Liver (tissue), 9 donors: ENCODE results near the gene CD300C. TPM values are rescaled to one million over a fixed set of nuclear protein-coding genes. Genes with fewer than 3 reads are reported as not detected.

Experiments
- DNase-seq: peaks from one replicate; pipeline ENCODE4 v3.0.0-alpha.2; 2017; ENCODE audit warnings: low spot score
- H3K27ac ChIP-seq, 2 donors: one replicate each; pipeline ENCODE4 v1.7.0; 2013; ENCODE audit warnings: inconsistent platforms in 2 of 2, low read length in 2 of 2, control low read depth in 1 of 2, low read depth in 1 of 2, mild to moderate bottlenecking in 1 of 2
- H3K27me3 ChIP-seq, 4 donors: one replicate each; pipeline versions ENCODE4 v1.6.1 to v1.7.0; 2013; ENCODE audit warnings: low read length in 3 of 4, inconsistent platforms in 1 of 4, mild to moderate bottlenecking in 1 of 4, moderate library complexity in 1 of 4; ENCODE audit not compliant: control insufficient read depth in 4 of 4, insufficient read depth in 4 of 4
- H3K36me3 ChIP-seq, 4 donors: one replicate each; pipeline versions ENCODE4 v1.6.1 to v1.7.0; 2013; ENCODE audit warnings: low read length in 3 of 4, mild to moderate bottlenecking in 3 of 4, low read depth in 1 of 4, moderate library complexity in 1 of 4; ENCODE audit not compliant: control insufficient read depth in 4 of 4, insufficient read depth in 3 of 4
- H3K4me1 ChIP-seq, 4 donors: one replicate each; pipeline versions ENCODE4 v1.6.1 to v1.7.0; 2013; ENCODE audit warnings: low read length in 3 of 4, mild to moderate bottlenecking in 3 of 4, moderate library complexity in 1 of 4; ENCODE audit not compliant: control insufficient read depth in 4 of 4, insufficient read depth in 4 of 4
- H3K4me3 ChIP-seq, 3 donors: one replicate each; pipeline versions ENCODE4 v1.6.1 to v1.7.0; 2013; ENCODE audit warnings: low read length in 3 of 3, control low read depth in 1 of 3, low read depth in 1 of 3, mild to moderate bottlenecking in 1 of 3
- H3K9ac ChIP-seq, 2 donors: one replicate each; pipeline ENCODE4 v1.7.0; 2013; ENCODE audit warnings: low read length in 2 of 2, mild to moderate bottlenecking in 2 of 2, moderate library complexity in 2 of 2, control low read depth in 1 of 2, low read depth in 1 of 2
- H3K9me3 ChIP-seq, 4 donors: one replicate each; pipeline versions ENCODE4 v1.6.1 to v1.7.0; 2013; ENCODE audit warnings: low read length in 3 of 4; ENCODE audit not compliant: control insufficient read depth in 4 of 4
- EGR1 ChIP-seq, 2 donors: IDR thresholded peaks; 2 replicates each; pipeline ENCODE4 v1.6.1; 2016 to 2018; ENCODE audit warnings: antibody characterized with exemption in 2 of 2, low read depth in 2 of 2
- FOXA2 ChIP-seq: IDR thresholded peaks from 2 replicates; pipeline ENCODE4 v1.6.1; 2016; ENCODE audit warnings: antibody characterized with exemption
- GABPA ChIP-seq, 2 donors: IDR thresholded peaks in 1 of 2; conservative IDR thresholded peaks in 1 of 2; 2 replicates each; pipeline ENCODE4 v1.6.1; 2016; ENCODE audit warnings: antibody characterized with exemption in 2 of 2, mild to moderate bottlenecking in 1 of 2, moderate library complexity in 1 of 2
- HNF4G ChIP-seq: IDR thresholded peaks from 2 replicates; pipeline ENCODE4 v1.6.1; 2016; ENCODE audit warnings: antibody characterized with exemption
- JUND ChIP-seq, 2 donors: IDR thresholded peaks; 2 replicates each; pipeline ENCODE4 v1.6.1; 2016; ENCODE audit warnings: antibody characterized with exemption in 2 of 2
- MAX ChIP-seq: IDR thresholded peaks from 2 replicates; pipeline ENCODE4 v1.6.1; 2016; ENCODE audit warnings: antibody characterized with exemption
- NR2F2 ChIP-seq: IDR thresholded peaks from 2 replicates; pipeline ENCODE4 v1.6.1; 2016; ENCODE audit warnings: antibody characterized with exemption
- RAD21 ChIP-seq, 2 donors: IDR thresholded peaks; 2 replicates each; pipeline ENCODE4 v1.6.1; 2016; ENCODE audit warnings: antibody characterized with exemption in 2 of 2, mild to moderate bottlenecking in 2 of 2
- REST ChIP-seq: IDR thresholded peaks from 2 replicates; pipeline ENCODE4 v1.6.1; 2016; ENCODE audit warnings: antibody characterized with exemption, mild to moderate bottlenecking
- RXRA ChIP-seq, 2 donors: IDR thresholded peaks; 2 replicates each; pipeline ENCODE4 v1.6.1; 2017 to 2018; ENCODE audit warnings: antibody characterized with exemption in 2 of 2, mild to moderate bottlenecking in 1 of 2
- SP1 ChIP-seq: IDR thresholded peaks from 2 replicates; pipeline ENCODE4 v1.6.1; 2018; ENCODE audit warnings: antibody characterized with exemption, mild to moderate bottlenecking
- TAF1 ChIP-seq: conservative IDR thresholded peaks from 2 replicates; pipeline ENCODE4 v1.6.1; 2016; ENCODE audit warnings: antibody characterized with exemption, mild to moderate bottlenecking
- WGBS: extraction: QIAGEN DNeasy Blood & Tissue Kit; methylation state at CpG from one replicate; pipeline ENCODE4 v1.1.7; 2013; 5-methylcytosine and 5-hydroxymethylcytosine counted together
- polyA plus RNA-seq, 2 donors: library from polyadenylated mRNA; stranded (reverse) in 1 of 2; unstranded in 1 of 2; fragments of 200-250 nt in 1 of 2; fragments of >200 nt in 1 of 2; fragmentation: Nextera tagmentation in 1 of 2; extraction: Ambion mirVana in 1 of 2; gene quantifications; one replicate each; pipeline versions ENCODE4 v1.2.1 to v1.2.3, GENCODE V29; 2013 to 2015
- total RNA-seq, 2 donors: library from RNA; depleted of rRNA; stranded (reverse); fragments of >200 nt; gene quantifications; one replicate each; pipeline ENCODE4 v1.2.3, GENCODE V29; 2014
- TF ChIP-seq, protein P1 (sequence below): fragments of 150-350 bp; IDR thresholded peaks from 2 replicates; pipeline ENCODE4 v1.5.1; 2017; ENCODE audit warnings: improper control_type of control experiment, low read depth, low read length; ENCODE audit not compliant: missing input control
- TF ChIP-seq, protein P2 (sequence below): IDR thresholded peaks from 2 replicates; pipeline ENCODE4 v1.6.1; 2016; ENCODE audit warnings: antibody characterized with exemption
- donor health status: healthy.
- donor health status: healthy.
- donor health status: healthy.
- donor health status: healthy.
- donor health status: healthy.

The CD300C gene
- total and polyA plus RNA-seq, 4 donors, result 0.17 to 1.5 (median 1.0) TPM

DNA sequence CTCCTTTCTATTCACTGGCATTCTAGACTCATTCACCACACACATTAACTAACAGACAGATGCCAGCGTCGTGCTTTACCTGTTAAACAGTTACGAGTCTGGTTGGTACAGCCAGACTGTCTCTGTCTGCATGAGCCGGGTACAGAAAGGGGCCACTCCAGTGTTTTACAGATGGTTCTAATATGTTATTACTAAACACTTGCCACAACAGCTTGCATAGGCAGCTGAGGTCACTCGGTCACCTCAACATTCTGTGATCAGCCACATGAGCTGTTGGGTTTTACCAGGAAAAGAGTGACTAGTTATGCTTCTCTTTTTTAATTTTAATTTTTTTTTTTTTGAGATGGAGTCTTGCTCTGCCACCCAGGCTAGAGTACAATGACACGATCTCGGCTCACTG, 54.3 kb downstream of the CD300C start:
- TF ChIP-seq GABPA (IDR thresholded peaks at IDR 0.05 in 1 of 2, conservative IDR thresholded peaks at IDR 0.05 in 1 of 2) (no peak), TAF1 (no peak), NR2F2 (no peak), RXRA (IDR thresholded peaks at IDR 0.05) (no peak), SP1 (no peak), FOXA2 (no peak), MAX (no peak), JUND (IDR thresholded peaks at IDR 0.05) (no peak), RAD21 (IDR thresholded peaks at IDR 0.05) (no peak), REST (no peak), EGR1 (IDR thresholded peaks at IDR 0.05; ENCODE audit: low read depth in 2 of 2) (no peak), HNF4G (no peak)
- TF ChIP-seq, protein P1, sequence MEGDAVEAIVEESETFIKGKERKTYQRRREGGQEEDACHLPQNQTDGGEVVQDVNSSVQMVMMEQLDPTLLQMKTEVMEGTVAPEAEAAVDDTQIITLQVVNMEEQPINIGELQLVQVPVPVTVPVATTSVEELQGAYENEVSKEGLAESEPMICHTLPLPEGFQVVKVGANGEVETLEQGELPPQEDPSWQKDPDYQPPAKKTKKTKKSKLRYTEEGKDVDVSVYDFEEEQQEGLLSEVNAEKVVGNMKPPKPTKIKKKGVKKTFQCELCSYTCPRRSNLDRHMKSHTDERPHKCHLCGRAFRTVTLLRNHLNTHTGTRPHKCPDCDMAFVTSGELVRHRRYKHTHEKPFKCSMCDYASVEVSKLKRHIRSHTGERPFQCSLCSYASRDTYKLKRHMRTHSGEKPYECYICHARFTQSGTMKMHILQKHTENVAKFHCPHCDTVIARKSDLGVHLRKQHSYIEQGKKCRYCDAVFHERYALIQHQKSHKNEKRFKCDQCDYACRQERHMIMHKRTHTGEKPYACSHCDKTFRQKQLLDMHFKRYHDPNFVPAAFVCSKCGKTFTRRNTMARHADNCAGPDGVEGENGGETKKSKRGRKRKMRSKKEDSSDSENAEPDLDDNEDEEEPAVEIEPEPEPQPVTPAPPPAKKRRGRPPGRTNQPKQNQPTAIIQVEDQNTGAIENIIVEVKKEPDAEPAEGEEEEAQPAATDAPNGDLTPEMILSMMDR, result no peak
- TF ChIP-seq, protein P2, sequence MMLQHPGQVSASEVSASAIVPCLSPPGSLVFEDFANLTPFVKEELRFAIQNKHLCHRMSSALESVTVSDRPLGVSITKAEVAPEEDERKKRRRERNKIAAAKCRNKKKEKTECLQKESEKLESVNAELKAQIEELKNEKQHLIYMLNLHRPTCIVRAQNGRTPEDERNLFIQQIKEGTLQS, result no peak
- Histone ChIP-seq H3K4me3 (no peak overlapping the region), H3K9ac (no peak overlapping the region), H3K36me3 (peaks cover 0 to 2% (median 0%) of the 10 kb centered on the region in 4 donors), H3K27me3 (no peaks in the 10 kb centered on the region), H3K4me1 (peaks cover 0 to 7% (median 3%) of the 10 kb centered on the region in 4 donors), H3K9me3 (no peaks in the 10 kb centered on the region), H3K27ac (no peak overlapping the region)
- 87% methylated on average over 7 of the region's 7 CpGs for WGBS
- DNase-seq, result no peak

Other genes with a start within 250 kb of the CD300C start
- 1 to 10 TPM in 1 of 2 donors, under 1 TPM in 1; 0.70 to 2.1 TPM for gene KIF19, start 219.9 kb downstream of the CD300C start, total RNA-seq
- under 1 TPM; 0.42 to 0.96 TPM for gene KIF19, start 219.9 kb downstream of the CD300C start, polyA plus RNA-seq
- not detected for gene BTBD17, start 184.2 kb downstream of the CD300C start, total RNA-seq
- not detected for gene BTBD17, start 184.2 kb downstream of the CD300C start, polyA plus RNA-seq
- gene GPR142, start 178.6 kb downstream of the CD300C start, total RNA-seq, result under 1 TPM in 1 of 2 donors, not detected in 1; 0.08 TPM
- under 1 TPM in 1 of 2 donors, not detected in 1; 0.05 TPM for gene GPR142, start 178.6 kb downstream of the CD300C start, polyA plus RNA-seq
- 10 to 100 TPM; 34.2 to 86.3 TPM for gene GPRC5C, start 114.0 kb downstream of the CD300C start, total RNA-seq
- gene GPRC5C, start 114.0 kb downstream of the CD300C start, polyA plus RNA-seq, result 100 to 1,000 TPM; 153 to 195 TPM
- gene CD300A, start 79.5 kb downstream of the CD300C start, total RNA-seq, result 10 to 100 TPM in 1 of 2 donors, 1 to 10 TPM in 1; 9.0 to 11.5 TPM
- gene CD300A, start 79.5 kb downstream of the CD300C start, polyA plus RNA-seq, result 1 to 10 TPM; 2.2 to 7.0 TPM
- gene CD300LB, start 14.6 kb downstream of the CD300C start, total RNA-seq, result under 1 TPM; 0.08 to 0.33 TPM
- under 1 TPM in 1 of 2 donors, not detected in 1; 0.09 TPM for gene CD300LB, start 14.6 kb downstream of the CD300C start, polyA plus RNA-seq
- gene CD300H, start 21.4 kb upstream of the CD300C start, total RNA-seq, result under 1 TPM in 1 of 2 donors, not detected in 1; 0.47 TPM
- not detected for gene CD300H, start 21.4 kb upstream of the CD300C start, polyA plus RNA-seq
- gene CD300LD, start 46.2 kb upstream of the CD300C start, total RNA-seq, result under 1 TPM in 1 of 2 donors, not detected in 1; 0.08 TPM
- not detected for gene CD300LD, start 46.2 kb upstream of the CD300C start, polyA plus RNA-seq
- gene CD300E, start 77.6 kb upstream of the CD300C start, total RNA-seq, result under 1 TPM; 0.47 to 0.75 TPM
- gene CD300E, start 77.6 kb upstream of the CD300C start, polyA plus RNA-seq, result under 1 TPM; 0.07 to 0.21 TPM
- gene CD300LF, start 166.8 kb upstream of the CD300C start, total RNA-seq, result 1 to 10 TPM; 1.5 to 1.9 TPM
- under 1 TPM; 0.13 to 0.55 TPM for gene CD300LF, start 166.8 kb upstream of the CD300C start, polyA plus RNA-seq
- gene RAB37, start 191.1 kb upstream of the CD300C start, total RNA-seq, result 1 to 10 TPM; 5.1 to 5.3 TPM
- gene RAB37, start 191.1 kb upstream of the CD300C start, polyA plus RNA-seq, result 1 to 10 TPM; 5.9 to 8.8 TPM
- 10 to 100 TPM; 38.1 to 84.1 TPM for gene NHERF1, start 202.5 kb upstream of the CD300C start, total RNA-seq
- gene NHERF1, start 202.5 kb upstream of the CD300C start, polyA plus RNA-seq, result 100 to 1,000 TPM; 105 to 160 TPM
- 10 to 100 TPM in 1 of 2 donors, 1 to 10 TPM in 1; 8.1 to 25.5 TPM for gene NAT9, start 230.2 kb upstream of the CD300C start, total RNA-seq
- gene NAT9, start 230.2 kb upstream of the CD300C start, polyA plus RNA-seq, result 10 to 100 TPM; 15.7 to 18.4 TPM